Stimulated activated CD4-positive, alpha-beta T cell treated with anti-CD3 and anti-CD28 coated beads, Interleukin-2, amount 100 ng/mL, for 48 hours (primary cell): ENCODE measurements around the gene CDH4.

ENCODE experiments used
- DNase-seq, 2 donors: peaks; one replicate each; pipeline ENCODE4 v3.0.0-alpha.2; 2020

The CDH4 gene

DNA sequence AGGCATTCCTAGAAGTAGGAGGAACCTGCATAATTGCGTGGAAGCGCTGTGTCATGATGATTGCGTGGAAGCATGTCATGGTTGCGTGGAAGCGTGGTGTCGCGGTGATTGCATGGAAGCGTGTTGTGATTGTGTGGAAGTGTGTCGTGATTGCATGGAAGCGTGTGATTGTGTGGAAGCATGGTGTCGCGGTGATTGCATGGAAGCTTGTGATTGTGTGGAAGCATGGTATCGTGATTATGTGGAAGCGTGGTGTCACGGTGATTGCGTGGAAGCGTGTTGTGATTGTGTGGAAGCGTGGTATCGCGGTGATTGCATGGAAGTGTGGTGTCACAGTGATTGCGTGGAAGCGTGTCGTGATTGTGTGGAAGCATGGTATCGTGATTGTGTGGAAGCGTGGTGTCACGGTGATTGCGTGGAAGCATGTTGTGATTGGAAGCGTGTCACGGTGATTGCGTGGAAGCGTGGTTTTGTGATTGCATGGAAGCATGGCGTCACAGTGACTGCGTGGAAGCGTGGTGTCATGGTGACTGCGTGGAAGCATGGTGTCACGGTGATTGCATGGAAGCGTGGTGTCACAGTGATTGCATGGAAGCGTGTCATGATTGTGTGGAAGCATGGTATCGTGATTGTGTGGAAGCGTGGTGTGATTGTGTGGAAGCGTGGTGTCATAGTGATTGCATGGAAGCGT is 667.8 kb downstream of the CDH4 start:
- DNase-seq, result no peak

- DNase-seq, result no peak
These were observed 670.4 kb downstream of the CDH4 start for GRCh38 chr20:61922411-61922810.

GRCh38 chr20:61922936-61923335 is 670.9 kb downstream of the CDH4 start:
- no peak for DNase-seq

DNA sequence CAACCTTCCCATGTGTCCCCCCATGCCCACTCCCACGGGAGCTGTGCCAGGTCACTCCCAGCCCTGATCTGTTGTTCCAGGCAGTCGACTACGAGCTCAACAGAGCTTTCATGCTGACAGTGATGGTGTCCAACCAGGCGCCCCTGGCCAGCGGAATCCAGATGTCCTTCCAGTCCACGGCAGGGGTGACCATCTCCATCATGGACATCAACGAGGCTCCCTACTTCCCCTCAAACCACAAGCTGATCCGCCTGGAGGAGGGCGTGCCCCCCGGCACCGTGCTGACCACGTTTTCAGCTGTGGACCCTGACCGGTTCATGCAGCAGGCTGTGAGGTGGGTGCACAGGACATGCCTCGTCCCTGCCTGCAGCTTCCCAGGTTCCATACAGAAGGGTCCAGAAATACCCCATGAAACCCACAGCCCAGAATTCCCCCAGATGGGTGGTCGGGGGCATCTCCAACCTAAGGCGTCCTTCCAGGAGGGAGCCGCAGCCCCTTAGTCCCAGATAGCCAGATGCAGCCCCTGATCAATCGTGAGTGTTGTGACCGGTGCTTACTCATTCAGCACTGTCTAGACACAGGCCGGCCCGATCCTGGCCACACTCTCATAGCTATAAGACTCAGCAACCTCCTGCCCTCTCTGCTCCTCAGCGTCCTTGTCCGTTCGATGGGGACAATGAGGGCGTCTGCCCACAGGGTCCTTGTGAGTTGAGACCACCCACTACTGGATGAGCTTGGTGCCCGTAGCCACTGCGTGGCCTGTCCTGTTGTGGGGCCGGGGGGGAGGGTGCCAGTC is 671.5 kb downstream of the CDH4 start:
- no peak for DNase-seq

GRCh38 chr20:61924211-61924857 is 672.3 kb downstream of the CDH4 start:
- no peak for DNase-seq

DNA sequence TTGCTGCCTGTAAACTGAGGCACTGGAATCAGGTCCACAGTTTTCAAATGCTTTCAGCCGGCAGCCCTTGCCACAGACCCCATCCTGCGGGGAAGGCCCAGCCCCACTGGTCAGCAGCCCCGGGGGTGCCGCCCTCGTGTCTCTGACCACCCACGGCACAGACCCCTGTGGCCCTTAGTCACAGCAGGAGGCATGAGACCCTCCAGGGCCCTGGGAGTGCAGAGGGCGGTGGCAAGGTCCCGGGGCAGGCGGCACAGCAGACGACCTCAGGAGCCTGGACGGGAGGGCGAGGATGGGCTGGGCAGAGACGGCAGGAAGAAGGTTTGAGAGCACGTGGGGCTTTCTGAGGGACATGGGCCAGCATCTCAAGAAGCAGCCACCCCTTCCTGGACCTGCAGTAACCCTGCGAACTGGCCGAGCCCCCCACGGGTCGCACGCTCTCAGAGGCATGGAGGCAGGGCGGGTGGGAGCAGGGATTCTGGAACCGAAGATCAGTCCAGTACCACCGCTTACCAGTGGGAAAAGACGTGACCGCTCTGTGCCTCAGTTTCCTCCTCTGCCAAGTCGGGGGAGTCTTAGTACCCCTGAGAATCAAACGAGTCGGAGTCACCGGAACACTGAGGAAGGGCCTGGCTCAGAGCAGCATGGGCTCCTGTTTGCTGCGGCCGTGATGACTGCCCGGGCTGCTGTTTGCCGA is 672.9 kb downstream of the CDH4 start:
- no peak for DNase-seq

GRCh38 chr20:61925555-61926252 is 673.6 kb downstream of the CDH4 start:
- DNase-seq, result no peak

- DNase-seq, result no peak
These were observed 674.2 kb downstream of the CDH4 start for GRCh38 chr20:61926253-61926613.

- DNase-seq, result no peak
These were observed 674.7 kb downstream of the CDH4 start for GRCh38 chr20:61926796-61927192.

DNA sequence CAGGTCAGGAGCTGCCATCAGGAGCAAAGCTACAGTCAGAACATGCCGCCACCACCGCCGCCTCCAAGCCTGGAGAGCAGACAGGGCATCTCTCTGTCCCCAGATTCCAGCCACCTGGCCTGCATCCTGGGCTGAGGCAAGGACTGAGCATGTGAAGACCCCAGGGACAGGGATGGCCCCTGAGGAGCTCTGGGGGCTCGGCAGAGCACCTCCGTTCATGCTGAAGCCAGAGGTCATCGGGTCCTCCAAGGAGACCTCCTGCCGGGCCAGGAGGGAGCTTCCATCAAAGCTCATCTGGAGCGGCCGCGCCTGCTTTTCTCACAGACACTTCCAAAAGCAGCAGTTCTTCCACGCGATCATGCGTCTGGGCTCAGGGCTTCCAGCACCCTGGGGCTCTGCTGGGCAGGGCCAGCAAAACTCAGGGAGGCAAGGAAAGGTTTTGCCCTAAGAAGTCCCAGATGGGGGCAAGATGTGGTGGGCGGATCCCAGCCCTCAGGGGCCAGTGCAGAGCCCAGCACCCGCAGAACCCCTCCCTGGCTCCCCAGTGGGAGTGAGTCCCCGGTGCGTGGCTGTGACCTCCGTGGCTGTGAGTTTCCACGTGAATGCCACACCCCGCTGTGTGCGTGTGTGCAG is 675.2 kb downstream of the CDH4 start:
- DNase-seq, result no peak

- no peak for DNase-seq
These were observed 675.9 kb downstream of the CDH4 start for GRCh38 chr20:61927826-61928541.

DNA sequence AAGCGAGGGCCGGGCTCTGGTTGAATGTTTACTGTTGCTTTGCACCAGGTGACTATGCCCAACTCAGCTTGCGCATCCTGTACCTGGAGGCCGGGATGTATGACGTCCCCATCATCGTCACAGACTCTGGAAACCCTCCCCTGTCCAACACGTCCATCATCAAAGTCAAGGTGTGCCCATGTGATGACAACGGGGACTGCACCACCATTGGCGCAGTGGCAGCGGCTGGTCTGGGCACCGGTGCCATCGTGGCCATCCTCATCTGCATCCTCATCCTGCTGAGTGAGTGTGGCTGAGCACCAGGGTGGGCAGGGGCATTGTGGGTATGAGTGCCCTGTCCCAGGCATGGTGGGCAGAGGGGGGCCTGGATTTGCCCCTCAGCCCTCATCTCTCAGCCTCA is 677.5 kb downstream of the CDH4 start:
- DNase-seq, result no peak

DNA sequence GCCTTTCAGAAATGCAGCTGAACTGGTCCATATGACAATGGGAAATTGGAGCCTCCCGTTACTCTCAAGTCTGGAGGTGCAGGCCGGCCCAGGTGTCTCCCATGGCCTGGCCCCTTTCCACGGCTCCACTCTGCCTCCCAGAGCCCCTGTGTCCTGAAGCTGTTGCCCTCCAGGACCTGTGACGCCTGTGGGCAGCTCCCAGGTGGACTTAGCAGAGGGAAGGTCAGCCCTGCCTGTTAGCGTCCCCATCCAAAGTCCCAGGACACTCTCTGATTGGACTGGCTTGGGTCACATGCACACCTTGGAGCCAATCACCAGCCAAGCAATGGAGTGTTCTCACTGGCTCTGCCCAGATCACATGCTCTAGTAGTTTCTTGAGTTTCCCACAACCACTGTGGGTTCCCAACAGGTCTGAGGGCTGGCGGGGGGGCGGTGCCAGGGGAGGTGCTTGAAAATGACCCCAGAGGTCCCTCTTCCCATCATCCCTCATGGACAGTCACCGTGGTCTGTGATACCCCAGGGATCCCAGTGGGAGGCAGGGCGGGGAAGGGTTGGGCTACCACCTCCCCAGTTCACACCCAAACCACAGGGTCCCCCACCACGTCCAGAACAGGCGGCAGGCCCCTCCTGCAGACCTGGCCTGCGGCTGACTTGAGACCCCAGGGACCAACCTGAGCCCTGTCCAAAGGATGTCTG is 678.1 kb downstream of the CDH4 start:
- DNase-seq, result no peak

DNA sequence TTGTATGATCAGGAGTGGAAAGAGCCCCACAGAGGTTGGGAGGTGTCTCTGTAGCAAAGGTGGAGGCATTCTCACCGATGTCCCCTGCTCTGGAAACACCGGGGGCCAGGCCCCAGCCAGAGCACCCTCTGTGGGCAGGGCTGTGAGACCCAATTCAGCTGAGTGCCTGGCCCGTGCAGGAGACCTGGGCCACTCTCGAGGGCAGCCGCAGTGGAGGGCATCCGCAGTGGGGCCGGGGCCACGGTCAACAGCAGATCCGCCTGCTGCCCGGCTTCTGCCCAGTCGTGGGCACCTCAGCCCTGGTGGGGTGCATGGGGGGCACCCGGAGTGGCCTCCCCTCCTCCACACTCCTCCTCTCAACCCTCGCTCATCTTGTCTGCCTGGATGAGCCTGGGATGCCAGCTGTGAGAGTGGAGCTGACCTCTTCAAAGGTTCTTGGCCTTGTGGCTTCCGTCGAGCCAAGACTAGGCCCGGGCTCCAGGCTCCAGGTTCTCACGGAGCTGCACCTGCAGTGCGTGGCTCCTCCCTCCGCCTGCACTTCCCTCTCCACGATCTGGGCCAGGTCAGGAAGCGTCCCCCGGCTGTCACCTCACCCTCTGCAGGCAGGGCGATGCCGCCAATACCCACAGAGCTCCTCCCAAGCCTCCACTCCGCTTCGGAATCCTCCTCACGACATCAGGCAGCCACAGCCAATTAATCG is 678.9 kb downstream of the CDH4 start:
- DNase-seq, result no peak

- no peak for DNase-seq
These were observed 679.6 kb downstream of the CDH4 start for GRCh38 chr20:61931476-61932198.

GRCh38 chr20:61932199-61932592 is 680.1 kb downstream of the CDH4 start:
- DNase-seq, result no peak

GRCh38 chr20:61932711-61933480 is 680.8 kb downstream of the CDH4 start:
- DNase-seq, result no peak

GRCh38 chr20:61933481-61933950 is 681.5 kb downstream of the CDH4 start:
- no peak for DNase-seq
